Hematopoietic multipotent progenitor cell treated with erythropoietin and hydrocortisone succinate and interleukin-3 and kit ligand, for 8 days (in vitro differentiated cells): Measurements from ENCODE around the gene CMSS1.

Experiments used
- DNase-seq: peaks from one replicate; pipeline ENCODE4 v3.0.0-alpha.2; 2015

The CMSS1 gene

GRCh38 chr3:100069472-100069871 is 251.8 kb downstream of the CMSS1 start:
- DNase-seq, result no peak

GRCh38 chr3:100072326-100073048 is 254.8 kb downstream of the CMSS1 start:
- DNase-seq, result peak; percentile 47

- no peak for DNase-seq
These were observed 255.5 kb downstream of the CMSS1 start for GRCh38 chr3:100073049-100073713.

- DNase-seq, result peak; percentile 29
These were observed 256.1 kb downstream of the CMSS1 start for GRCh38 chr3:100073714-100074307.

- no peak for DNase-seq
These were observed 257.5 kb downstream of the CMSS1 start for GRCh38 chr3:100075196-100075595.

GRCh38 chr3:100075851-100076730 is 258.4 kb downstream of the CMSS1 start:
- peak; percentile 69 for DNase-seq

- DNase-seq, result no peak
These were observed 259.3 kb downstream of the CMSS1 start for GRCh38 chr3:100076731-100077529.

- no peak for DNase-seq
These were observed 261.7 kb downstream of the CMSS1 start for GRCh38 chr3:100079328-100079727.

- DNase-seq, result peak; percentile 46
These were observed 262.9 kb downstream of the CMSS1 start for GRCh38 chr3:100080573-100080972.

- DNase-seq, result no peak
These were observed 263.6 kb downstream of the CMSS1 start for GRCh38 chr3:100081311-100081710.

GRCh38 chr3:100081986-100082692 is 264.5 kb downstream of the CMSS1 start:
- peak; percentile 86 for DNase-seq

GRCh38 chr3:100082714-100083113 is 265.1 kb downstream of the CMSS1 start:
- no peak for DNase-seq

- DNase-seq, result peak; percentile 29
These were observed 265.5 kb downstream of the CMSS1 start for GRCh38 chr3:100083209-100083608.

GRCh38 chr3:100084100-100084806 is 266.6 kb downstream of the CMSS1 start:
- DNase-seq, result no peak

- DNase-seq, result no peak
These were observed 268.7 kb downstream of the CMSS1 start for GRCh38 chr3:100086401-100086800.

GRCh38 chr3:100087198-100087597 is 269.5 kb downstream of the CMSS1 start:
- DNase-seq, result no peak

- no peak for DNase-seq
These were observed 271.2 kb downstream of the CMSS1 start for GRCh38 chr3:100088735-100089368.

- peak; percentile 68 for DNase-seq
These were observed 272.4 kb downstream of the CMSS1 start for GRCh38 chr3:100089812-100090668.

- DNase-seq, result no peak
These were observed 273.0 kb downstream of the CMSS1 start for GRCh38 chr3:100090669-100091005.

- no peak for DNase-seq
These were observed 276.2 kb downstream of the CMSS1 start for GRCh38 chr3:100093831-100094230.
